ENCODE data around the gene NT5C2.
A peak's percentile ranks its signal among the peaks of the same experiment; 100 is the strongest.
"Not testable (repeated sequence)": the region's sequence is repeated elsewhere in the genome, so short reads cannot be mapped to it uniquely, and the experiment has no call there.

NT5C2 gene

GRCh38 chr10:103193820-103194529 is 903 bp upstream of the NT5C2 start:
- no peaks in the 10 kb centered on the region for H3K9me3 ChIP-seq (ENCODE audit: severe bottlenecking)
- H3K27ac ChIP-seq, result no peak overlapping the region
- H3K4me3 ChIP-seq (ENCODE audit: low read depth, low read length), result no peak overlapping the region
- no peak for DNase-seq
- TF ChIP-seq, protein P1, sequence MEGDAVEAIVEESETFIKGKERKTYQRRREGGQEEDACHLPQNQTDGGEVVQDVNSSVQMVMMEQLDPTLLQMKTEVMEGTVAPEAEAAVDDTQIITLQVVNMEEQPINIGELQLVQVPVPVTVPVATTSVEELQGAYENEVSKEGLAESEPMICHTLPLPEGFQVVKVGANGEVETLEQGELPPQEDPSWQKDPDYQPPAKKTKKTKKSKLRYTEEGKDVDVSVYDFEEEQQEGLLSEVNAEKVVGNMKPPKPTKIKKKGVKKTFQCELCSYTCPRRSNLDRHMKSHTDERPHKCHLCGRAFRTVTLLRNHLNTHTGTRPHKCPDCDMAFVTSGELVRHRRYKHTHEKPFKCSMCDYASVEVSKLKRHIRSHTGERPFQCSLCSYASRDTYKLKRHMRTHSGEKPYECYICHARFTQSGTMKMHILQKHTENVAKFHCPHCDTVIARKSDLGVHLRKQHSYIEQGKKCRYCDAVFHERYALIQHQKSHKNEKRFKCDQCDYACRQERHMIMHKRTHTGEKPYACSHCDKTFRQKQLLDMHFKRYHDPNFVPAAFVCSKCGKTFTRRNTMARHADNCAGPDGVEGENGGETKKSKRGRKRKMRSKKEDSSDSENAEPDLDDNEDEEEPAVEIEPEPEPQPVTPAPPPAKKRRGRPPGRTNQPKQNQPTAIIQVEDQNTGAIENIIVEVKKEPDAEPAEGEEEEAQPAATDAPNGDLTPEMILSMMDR (IDR thresholded peaks at IDR 0.05; ENCODE audit: low read depth, low read length), result no peak
- no peaks in the 10 kb centered on the region for H3K27me3 ChIP-seq (ENCODE audit: insufficient read depth, low read depth, severe bottlenecking)
- H3K36me3 ChIP-seq, result no peaks in the 10 kb centered on the region; the same call in 1 of the 2 replicates

DNA sequence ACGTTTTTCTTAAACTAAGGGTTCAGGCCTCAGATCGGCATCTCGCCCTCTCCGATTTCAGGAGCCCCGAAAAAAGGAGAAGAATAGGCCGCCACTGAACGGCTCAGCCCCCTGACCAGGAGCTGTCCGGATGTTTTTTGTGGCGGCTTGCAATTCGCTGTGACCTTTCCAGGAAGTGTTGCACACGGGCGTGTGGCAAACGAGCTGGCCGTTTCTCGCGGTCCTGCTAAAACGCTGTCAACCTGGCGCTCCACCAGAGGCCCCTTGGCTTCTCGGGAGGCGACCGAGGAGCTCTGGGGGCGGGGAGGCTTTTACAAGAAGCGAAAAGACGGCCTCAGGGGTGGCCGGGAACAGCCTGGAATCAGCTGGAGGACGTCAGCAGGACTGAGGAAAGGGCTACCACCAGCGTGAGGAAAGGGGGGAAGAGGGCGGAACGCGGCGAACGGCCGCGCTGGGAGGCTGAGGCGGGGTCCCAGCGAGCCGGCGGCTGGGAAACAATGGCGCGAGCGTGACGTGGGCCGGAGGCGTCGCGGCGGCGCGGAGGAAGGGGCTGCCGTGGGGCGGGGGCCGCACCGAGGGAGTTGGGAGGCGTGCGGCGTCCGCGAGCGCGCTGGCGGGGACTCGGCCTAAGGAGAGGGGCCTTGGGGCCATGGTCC is 493 bp downstream of the NT5C2 start:
- DNase-seq, result peak; percentile 67
- Histone ChIP-seq H3K9me3 (ENCODE audit: severe bottlenecking) (no peaks in the 10 kb centered on the region), H3K4me3 (ENCODE audit: low read depth, low read length) (peak overlapping the region; percentile 87), H3K27me3 (ENCODE audit: insufficient read depth, low read depth, severe bottlenecking) (no peaks in the 10 kb centered on the region), H3K27ac (peak overlapping the region; percentile 75), H3K36me3 (no peaks in the 10 kb centered on the region; the same call in 1 of the 2 replicates)
- TF ChIP-seq, protein P1 (IDR thresholded peaks at IDR 0.05; ENCODE audit: low read depth, low read length), result no peak

DNA sequence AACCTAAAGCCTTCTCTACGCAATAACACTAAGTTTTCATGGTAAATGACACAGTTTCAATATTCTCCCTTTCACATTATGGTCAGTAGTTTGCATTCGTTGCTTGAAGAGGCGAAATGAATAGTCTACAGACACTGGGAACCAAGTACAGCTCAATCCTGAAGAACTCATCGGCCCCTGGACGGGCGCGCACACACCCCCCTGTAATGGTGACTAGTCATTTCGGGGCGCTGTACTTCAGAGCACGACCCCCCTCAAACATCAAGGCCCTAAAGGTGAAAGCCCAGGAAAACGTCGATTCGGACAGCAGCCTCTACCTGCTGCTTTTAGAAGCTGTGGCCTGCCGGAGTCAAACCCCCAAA is 1.0 kb downstream of the NT5C2 start:
- Histone ChIP-seq H3K4me3 (ENCODE audit: low read depth, low read length) (peak overlapping the region; percentile 87), H3K27me3 (ENCODE audit: insufficient read depth, low read depth, severe bottlenecking) (no peaks in the 10 kb centered on the region), H3K36me3 (peaks cover under 1% of the 10 kb centered on the region; the same call in 1 of the 2 replicates), H3K27ac (peak overlapping the region; percentile 75), H3K9me3 (ENCODE audit: severe bottlenecking) (no peaks in the 10 kb centered on the region)
- TF ChIP-seq, protein P1 (IDR thresholded peaks at IDR 0.05; ENCODE audit: low read depth, low read length), result no peak
- no peak for DNase-seq

GRCh38 chr10:103191198-103191597 is 1.9 kb downstream of the NT5C2 start:
- DNase-seq; H3K27ac ChIP-seq; H3K27me3 ChIP-seq (ENCODE audit: insufficient read depth, low read depth, severe bottlenecking); H3K4me3 ChIP-seq (ENCODE audit: low read depth, low read length); H3K36me3 ChIP-seq; H3K9me3 ChIP-seq (ENCODE audit: severe bottlenecking): not testable (repeated sequence)

- Histone ChIP-seq H3K27ac (no peak overlapping the region), H3K4me3 (ENCODE audit: low read depth, low read length) (no peak overlapping the region), H3K9me3 (ENCODE audit: severe bottlenecking) (no peaks in the 10 kb centered on the region), H3K27me3 (ENCODE audit: insufficient read depth, low read depth, severe bottlenecking) (no peaks in the 10 kb centered on the region), H3K36me3 (peaks cover 2% of the 10 kb centered on the region; the same call in 1 of the 2 replicates)
- no peak for DNase-seq
- TF ChIP-seq, protein P1 (IDR thresholded peaks at IDR 0.05; ENCODE audit: low read depth, low read length), result no peak
Measured at GRCh38 chr10:103188853-103189252, 4.2 kb downstream of the NT5C2 start.

GRCh38 chr10:103186128-103186527 is 6.9 kb downstream of the NT5C2 start:
- H3K36me3 ChIP-seq, result 0 out of 2 replicates have a peak, but pooled peaks cover 2% of the 10 kb centered on the region
- TF ChIP-seq, protein P1 (IDR thresholded peaks at IDR 0.05; ENCODE audit: low read depth, low read length), result no peak
- H3K27ac ChIP-seq, result no peak overlapping the region
- H3K4me3 ChIP-seq (ENCODE audit: low read depth, low read length), result no peak overlapping the region
- H3K27me3 ChIP-seq (ENCODE audit: insufficient read depth, low read depth, severe bottlenecking), result no peaks in the 10 kb centered on the region
- DNase-seq, result no peak
- no peaks in the 10 kb centered on the region for H3K9me3 ChIP-seq (ENCODE audit: severe bottlenecking)

Data from WERI-Rb-1 (cell line).